HG03039 (cell line): Measurements from ENCODE around the gene ID3.

ENCODE experiments used
- ATAC-seq: cut with Tn5 transposase; IDR thresholded peaks from one replicate; pipeline ENCODE4 v1.9.1; 2021; ENCODE audit warnings: mild to moderate bottlenecking, moderate library complexity; ENCODE audit not compliant: unreplicated experiment

ID3 gene

GRCh38 chr1:23559136-23559984, at the start of gene ID3:
TSS of gene ID3 (minus strand) at chr1:23559501. CDS start at chr1:23559426, 75 bp downstream.
- peak; percentile 45 for ATAC-seq

- ATAC-seq: no peak
Measured at GRCh38 chr1:23607944-23608343, 48.6 kb upstream of the ID3 start.

- no peak for ATAC-seq
Measured at GRCh38 chr1:23601968-23602876, 42.9 kb upstream of the ID3 start.

GRCh38 chr1:23601135-23601967, 42.0 kb upstream of the ID3 start:
- no peak for ATAC-seq

GRCh38 chr1:23600283-23600682, 41.0 kb upstream of the ID3 start:
- ATAC-seq: no peak

- ATAC-seq: no peak
Measured at GRCh38 chr1:23599125-23599524, 39.8 kb upstream of the ID3 start.

- no peak for ATAC-seq
Measured at GRCh38 chr1:23598424-23598823, 39.1 kb upstream of the ID3 start.

- no peak for ATAC-seq
Measured at GRCh38 chr1:23597635-23598388, 38.5 kb upstream of the ID3 start.

- no peak for ATAC-seq
Measured at GRCh38 chr1:23596382-23597358, 37.4 kb upstream of the ID3 start.

- ATAC-seq: no peak
Measured at GRCh38 chr1:23594927-23595353, 35.6 kb upstream of the ID3 start.

- no peak for ATAC-seq
Measured at GRCh38 chr1:23594149-23594907, 35.0 kb upstream of the ID3 start.

GRCh38 chr1:23593556-23594148, 34.4 kb upstream of the ID3 start:
- no peak for ATAC-seq

- ATAC-seq: no peak
Measured at GRCh38 chr1:23593042-23593521, 33.8 kb upstream of the ID3 start.

- no peak for ATAC-seq
Measured at GRCh38 chr1:23592209-23592892, 33.0 kb upstream of the ID3 start.

GRCh38 chr1:23591460-23592208, 32.3 kb upstream of the ID3 start:
- no peak for ATAC-seq

- no peak for ATAC-seq
Measured at GRCh38 chr1:23590058-23590783, 30.9 kb upstream of the ID3 start.
